ENCODE measurements around the gene HSPB1. TPM values are rescaled to one million over a fixed set of nuclear protein-coding genes. Genes with fewer than 3 reads are reported as not detected.
"Not testable (repeated sequence)": the region's sequence is repeated elsewhere in the genome, so short reads cannot be mapped to it uniquely, and the experiment has no call there.

Gene HSPB1
- polyA plus RNA-seq, 4 donors: 68.3 to 253 (median 111) TPM

- Histone ChIP-seq H3K4me1 (ENCODE audit: control insufficient read depth in 3 of 3, insufficient read depth in 2 of 3, low read depth in 1 of 3, low read length in 2 of 3) (peaks cover 0 to 2% (median 0%) of the 10 kb centered on the region in 3 donors), H3K4me3 (ENCODE audit: low read depth in 1 of 3, low read length in 3 of 3) (no peak overlapping the region), H3K27me3 (ENCODE audit: control insufficient read depth in 3 of 3, insufficient read depth in 3 of 3, low read length in 3 of 3) (no peaks in the 10 kb centered on the region), H3K36me3 (ENCODE audit: control insufficient read depth in 3 of 3, insufficient read depth in 2 of 3, low read depth in 1 of 3, low read length in 3 of 3) (peaks cover 8 to 53% (median 9%) of the 10 kb centered on the region in 3 donors), H3K9me3 (ENCODE audit: control insufficient read depth in 2 of 2, insufficient read depth in 1 of 2, low read depth in 1 of 2, low read length in 1 of 2) (no peaks in the 10 kb centered on the region), H3K27ac (ENCODE audit: low read depth in 1 of 3, low read length in 2 of 3) (no peak overlapping the region)
- DNase-seq (no peak), FAIRE-seq (no peak)
- 78 to 85% (median 81%) methylated on average over 15 of the region's 15 CpGs for WGBS, 3 donors
Measured at GRCh38 chr7:76328389-76328788, 25.9 kb downstream of the HSPB1 start.

DNA sequence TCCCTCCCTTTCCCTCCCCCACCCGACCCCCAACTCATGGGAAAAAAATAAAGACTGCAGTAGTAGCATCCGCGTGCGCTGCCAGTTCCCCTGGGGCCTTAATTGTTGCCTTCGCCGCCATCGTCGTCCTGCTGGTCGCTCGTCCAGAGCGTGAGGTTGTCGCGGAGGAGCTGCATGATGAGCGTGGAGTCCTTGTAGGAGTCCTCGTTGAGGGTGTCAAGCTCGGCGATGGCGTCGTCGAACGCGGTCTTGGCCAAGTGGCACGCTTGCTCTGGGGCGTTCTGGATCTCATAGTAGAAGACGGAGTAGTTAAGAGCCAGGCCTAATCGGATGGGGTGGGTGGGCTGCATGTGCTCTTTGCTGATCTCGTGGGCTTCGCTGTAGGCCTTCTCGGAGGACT is 27.0 kb downstream of the HSPB1 start:
- peaks cover 8 to 49% (median 9%) of the 10 kb centered on the region in 3 donors for H3K36me3 ChIP-seq (ENCODE audit: control insufficient read depth in 3 of 3, insufficient read depth in 2 of 3, low read depth in 1 of 3, low read length in 3 of 3)
- no peak overlapping the region for H3K27ac ChIP-seq (ENCODE audit: low read depth in 1 of 3, low read length in 2 of 3)
- H3K4me1 ChIP-seq (ENCODE audit: control insufficient read depth in 3 of 3, insufficient read depth in 2 of 3, low read depth in 1 of 3, low read length in 2 of 3): peaks cover 0 to 2% (median under 1%) of the 10 kb centered on the region in 3 donors
- FAIRE-seq: no peak
- no peak overlapping the region for H3K4me3 ChIP-seq (ENCODE audit: low read depth in 1 of 3, low read length in 3 of 3)
- no peak for DNase-seq
- WGBS, 3 donors: 91 to 97% (median 94%) methylated on average over 29 of the region's 29 CpGs
- no peaks in the 10 kb centered on the region for H3K9me3 ChIP-seq (ENCODE audit: control insufficient read depth in 2 of 2, insufficient read depth in 1 of 2, low read depth in 1 of 2, low read length in 1 of 2)
- no peaks in the 10 kb centered on the region for H3K27me3 ChIP-seq (ENCODE audit: control insufficient read depth in 3 of 3, insufficient read depth in 3 of 3, low read length in 3 of 3)

DNA sequence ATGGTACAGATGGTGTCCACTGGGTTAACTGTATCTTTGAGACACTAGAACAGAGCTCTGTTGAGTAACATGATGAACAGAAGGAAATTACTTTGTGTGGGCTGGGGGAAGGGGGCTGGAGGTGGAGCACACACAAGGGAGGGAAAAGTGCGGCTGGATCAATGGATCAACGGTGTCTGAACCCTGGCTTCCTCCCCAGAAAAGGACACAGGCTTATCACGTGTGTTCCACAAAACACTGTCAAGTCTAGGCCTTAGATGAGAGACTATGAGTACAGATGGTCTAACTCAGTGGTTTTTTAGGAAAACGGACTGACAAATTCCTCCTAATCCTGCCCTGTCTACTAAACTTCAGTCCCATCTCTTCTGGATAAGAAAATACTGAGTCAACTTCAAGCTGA is 27.8 kb downstream of the HSPB1 start:
- H3K27ac ChIP-seq (ENCODE audit: low read depth in 1 of 3, low read length in 2 of 3): no peak overlapping the region
- FAIRE-seq (no peak), DNase-seq (no peak)
- 67 to 80% (median 75%) methylated on average over 4 of the region's 4 CpGs for WGBS, 3 donors
- peaks cover 8 to 45% (median 9%) of the 10 kb centered on the region in 3 donors for H3K36me3 ChIP-seq (ENCODE audit: control insufficient read depth in 3 of 3, insufficient read depth in 2 of 3, low read depth in 1 of 3, low read length in 3 of 3)
- H3K4me1 ChIP-seq (ENCODE audit: control insufficient read depth in 3 of 3, insufficient read depth in 2 of 3, low read depth in 1 of 3, low read length in 2 of 3): peaks cover 0 to 3% (median 2%) of the 10 kb centered on the region in 3 donors
- H3K4me3 ChIP-seq (ENCODE audit: low read depth in 1 of 3, low read length in 3 of 3): no peak overlapping the region
- no peaks in the 10 kb centered on the region for H3K9me3 ChIP-seq (ENCODE audit: control insufficient read depth in 2 of 2, insufficient read depth in 1 of 2, low read depth in 1 of 2, low read length in 1 of 2)
- no peaks in the 10 kb centered on the region for H3K27me3 ChIP-seq (ENCODE audit: control insufficient read depth in 3 of 3, insufficient read depth in 3 of 3, low read length in 3 of 3)

- no peak overlapping the region for H3K27ac ChIP-seq (ENCODE audit: low read depth in 1 of 3, low read length in 2 of 3)
- H3K4me3 ChIP-seq (ENCODE audit: low read depth in 1 of 3, low read length in 3 of 3): no peak overlapping the region
- no peak for FAIRE-seq
- DNase-seq: no peak
- H3K9me3 ChIP-seq (ENCODE audit: control insufficient read depth in 2 of 2, insufficient read depth in 1 of 2, low read depth in 1 of 2, low read length in 1 of 2): no peaks in the 10 kb centered on the region
- H3K27me3 ChIP-seq (ENCODE audit: control insufficient read depth in 3 of 3, insufficient read depth in 3 of 3, low read length in 3 of 3): no peaks in the 10 kb centered on the region
- H3K4me1 ChIP-seq (ENCODE audit: control insufficient read depth in 3 of 3, insufficient read depth in 2 of 3, low read depth in 1 of 3, low read length in 2 of 3): peaks cover 0 to 3% (median 2%) of the 10 kb centered on the region in 3 donors
- WGBS, 3 donors: 76 to 90% (median 86%) methylated on average over 5 of the region's 5 CpGs
- peaks cover 8 to 43% (median 9%) of the 10 kb centered on the region in 3 donors for H3K36me3 ChIP-seq (ENCODE audit: control insufficient read depth in 3 of 3, insufficient read depth in 2 of 3, low read depth in 1 of 3, low read length in 3 of 3)
Measured at GRCh38 chr7:76330673-76331072, 28.2 kb downstream of the HSPB1 start.

DNA sequence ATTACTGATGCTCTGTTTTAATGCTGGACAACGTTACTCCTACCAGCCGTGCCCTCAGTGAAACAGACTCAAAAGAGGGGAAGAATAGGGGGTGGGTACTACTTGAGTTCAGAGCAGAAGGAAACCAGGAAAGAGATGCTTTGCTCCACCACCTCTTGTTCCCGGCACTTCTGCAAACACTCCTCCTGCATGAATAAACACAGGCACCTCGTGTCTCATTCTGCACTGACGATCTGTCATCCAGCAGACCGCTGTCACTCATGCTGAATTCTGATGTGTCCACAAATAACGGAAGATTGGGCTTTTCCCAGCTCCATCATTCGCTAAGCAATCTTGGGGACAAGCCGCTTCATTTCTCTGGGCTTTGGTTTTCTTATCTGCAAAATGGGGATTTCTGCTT is 29.6 kb downstream of the HSPB1 start:
- Histone ChIP-seq H3K4me3 (ENCODE audit: low read depth in 1 of 3, low read length in 3 of 3) (no peak overlapping the region), H3K27ac (ENCODE audit: low read depth in 1 of 3, low read length in 2 of 3) (no peak overlapping the region), H3K9me3 (ENCODE audit: control insufficient read depth in 2 of 2, insufficient read depth in 1 of 2, low read depth in 1 of 2, low read length in 1 of 2) (no peaks in the 10 kb centered on the region), H3K4me1 (ENCODE audit: control insufficient read depth in 3 of 3, insufficient read depth in 2 of 3, low read depth in 1 of 3, low read length in 2 of 3) (peaks cover 0 to 3% (median 2%) of the 10 kb centered on the region in 3 donors), H3K27me3 (ENCODE audit: control insufficient read depth in 3 of 3, insufficient read depth in 3 of 3, low read length in 3 of 3) (no peaks in the 10 kb centered on the region), H3K36me3 (ENCODE audit: control insufficient read depth in 3 of 3, insufficient read depth in 2 of 3, low read depth in 1 of 3, low read length in 3 of 3) (peaks cover 2 to 38% (median 5%) of the 10 kb centered on the region in 3 donors)
- FAIRE-seq (no peak), DNase-seq (no peak)
- 72 to 76% (median 75%) methylated on average over 9 of the region's 9 CpGs for WGBS, 3 donors

DNA sequence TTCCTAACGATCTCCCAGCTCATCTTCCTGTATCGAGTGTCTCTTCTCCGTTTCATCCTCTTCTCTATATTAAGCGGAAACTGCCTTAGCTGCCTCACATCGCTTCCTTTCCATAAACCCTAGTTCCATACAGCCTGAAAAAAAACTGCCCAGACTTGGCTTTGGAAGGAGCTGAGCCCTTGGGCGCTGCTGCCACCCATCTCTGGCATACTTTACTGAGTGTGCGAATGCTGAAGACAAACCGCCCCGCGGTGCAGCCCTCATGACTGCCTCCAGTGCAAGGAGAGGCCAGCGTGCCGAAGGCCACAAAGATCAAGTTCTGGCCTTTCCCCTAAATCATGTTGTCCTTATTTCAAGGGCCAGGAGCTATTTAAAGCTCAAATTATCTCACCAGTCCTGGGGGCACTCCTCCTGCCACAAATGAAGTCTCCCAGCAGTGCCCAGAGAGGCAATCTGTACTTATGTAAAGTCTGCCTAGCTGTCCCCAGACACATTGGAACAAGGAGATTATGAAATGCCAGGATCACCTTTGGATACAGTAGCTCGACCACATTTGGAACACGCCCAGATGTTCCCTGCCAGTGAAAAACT is 31.1 kb downstream of the HSPB1 start:
- FAIRE-seq: no peak
- WGBS, 3 donors: 77 to 86% (median 78%) methylated on average over 14 of the region's 14 CpGs
- Histone ChIP-seq H3K27ac (ENCODE audit: low read depth in 1 of 3, low read length in 2 of 3) (peak overlapping the region in 1 of 3 donors; percentile 17), H3K4me3 (ENCODE audit: low read depth in 1 of 3, low read length in 3 of 3) (no peak overlapping the region), H3K9me3 (ENCODE audit: control insufficient read depth in 2 of 2, insufficient read depth in 1 of 2, low read depth in 1 of 2, low read length in 1 of 2) (no peaks in the 10 kb centered on the region), H3K4me1 (ENCODE audit: control insufficient read depth in 3 of 3, insufficient read depth in 2 of 3, low read depth in 1 of 3, low read length in 2 of 3) (peaks cover 0 to 3% (median 2%) of the 10 kb centered on the region in 3 donors), H3K36me3 (ENCODE audit: control insufficient read depth in 3 of 3, insufficient read depth in 2 of 3, low read depth in 1 of 3, low read length in 3 of 3) (peaks cover 2 to 38% (median 2%) of the 10 kb centered on the region in 3 donors), H3K27me3 (ENCODE audit: control insufficient read depth in 3 of 3, insufficient read depth in 3 of 3, low read length in 3 of 3) (no peaks in the 10 kb centered on the region)
- peak in 1 of 2 donors; percentile 59 for DNase-seq

DNA sequence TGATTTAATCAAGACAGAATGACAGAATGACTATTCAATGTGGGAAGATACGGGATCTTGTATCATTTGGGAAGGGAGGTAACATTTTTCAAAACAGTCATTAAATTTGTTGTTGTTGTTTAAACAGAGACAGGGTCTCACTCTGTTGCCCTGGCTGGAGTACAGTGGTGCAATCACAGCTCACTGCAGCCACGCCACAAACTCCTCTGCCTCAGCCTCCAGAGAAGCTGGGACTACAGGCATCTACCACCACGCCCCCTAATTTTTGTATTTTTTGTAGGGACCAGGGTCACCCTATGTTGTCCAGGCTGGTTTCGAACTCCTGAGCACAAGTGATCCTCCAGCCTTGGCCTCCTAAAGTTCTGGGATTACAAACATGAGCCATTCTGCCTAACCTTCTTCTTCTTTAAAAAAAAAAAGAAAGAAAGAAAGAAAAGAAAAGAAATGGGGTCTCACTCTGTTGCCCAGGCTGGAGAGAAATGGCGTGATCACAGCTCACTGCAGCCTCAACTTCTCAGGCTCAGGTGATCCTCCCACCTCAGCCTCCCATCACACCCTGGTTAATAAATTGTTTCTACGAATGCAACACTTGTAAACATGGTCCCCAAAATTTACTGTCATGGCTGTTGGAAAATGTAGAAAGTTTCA is 32.0 kb downstream of the HSPB1 start:
- DNase-seq (no peak), FAIRE-seq (no peak)
- Histone ChIP-seq H3K36me3 (ENCODE audit: control insufficient read depth in 3 of 3, insufficient read depth in 2 of 3, low read depth in 1 of 3, low read length in 3 of 3) (peaks cover 0 to 34% (median 2%) of the 10 kb centered on the region in 3 donors), H3K4me3 (ENCODE audit: low read depth in 1 of 3, low read length in 3 of 3) (no peak overlapping the region), H3K27ac (ENCODE audit: low read depth in 1 of 3, low read length in 2 of 3) (no peak overlapping the region), H3K27me3 (ENCODE audit: control insufficient read depth in 3 of 3, insufficient read depth in 3 of 3, low read length in 3 of 3) (no peaks in the 10 kb centered on the region), H3K4me1 (ENCODE audit: control insufficient read depth in 3 of 3, insufficient read depth in 2 of 3, low read depth in 1 of 3, low read length in 2 of 3) (peaks cover 0 to 3% (median 2%) of the 10 kb centered on the region in 3 donors), H3K9me3 (ENCODE audit: control insufficient read depth in 2 of 2, insufficient read depth in 1 of 2, low read depth in 1 of 2, low read length in 1 of 2) (no peaks in the 10 kb centered on the region)
- 90 to 96% (median 91%) methylated on average over 6 of the region's 6 CpGs for WGBS, 3 donors

DNA sequence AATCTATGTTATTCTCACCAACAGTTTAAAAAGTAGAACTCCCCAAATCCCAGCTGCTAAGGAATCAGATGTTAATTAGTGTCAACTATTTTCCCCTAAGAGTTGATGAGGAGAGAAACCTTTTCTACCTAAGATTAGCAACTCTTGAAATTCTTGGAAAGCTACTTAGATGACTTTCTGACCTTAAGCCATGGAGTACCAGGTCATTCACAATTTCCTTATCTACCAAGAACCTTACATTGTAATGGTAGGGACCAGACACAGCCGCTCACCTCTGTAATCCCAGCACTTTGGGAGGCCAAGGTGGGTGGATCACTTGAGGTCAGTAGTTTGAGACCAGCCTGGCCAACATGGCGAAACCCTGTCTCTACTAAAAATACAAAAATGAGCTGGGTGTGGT is 32.9 kb downstream of the HSPB1 start:
- H3K27ac ChIP-seq (ENCODE audit: low read depth in 1 of 3, low read length in 2 of 3); H3K27me3 ChIP-seq (ENCODE audit: control insufficient read depth in 3 of 3, insufficient read depth in 3 of 3, low read length in 3 of 3); FAIRE-seq; H3K4me3 ChIP-seq (ENCODE audit: low read depth in 1 of 3, low read length in 3 of 3); H3K9me3 ChIP-seq (ENCODE audit: control insufficient read depth in 2 of 2, insufficient read depth in 1 of 2, low read depth in 1 of 2, low read length in 1 of 2); DNase-seq; H3K4me1 ChIP-seq (ENCODE audit: control insufficient read depth in 3 of 3, insufficient read depth in 2 of 3, low read depth in 1 of 3, low read length in 2 of 3): not testable (repeated sequence)
- peaks cover 0 to 30% (median 0%) of the 10 kb centered on the region in 3 donors for H3K36me3 ChIP-seq (ENCODE audit: control insufficient read depth in 3 of 3, insufficient read depth in 2 of 3, low read depth in 1 of 3, low read length in 3 of 3)
- WGBS, 3 donors: 100% methylated on average over 2 of the region's 2 CpGs

Measured in small intestine (tissue), 7 donors.